Activated naive CD8-positive, alpha-beta T cell treated with anti-CD3 and anti-CD28 coated beads for 36 hours (primary cell): ENCODE results near the gene GTPBP2. TPM values are rescaled to one million over a fixed set of nuclear protein-coding genes. Genes with fewer than 3 reads are reported as not detected.
A peak's percentile ranks its signal among the peaks of the same experiment; 100 is the strongest.

Experiments
- DNase-seq: peaks from one replicate; pipeline ENCODE4 v3.0.0; 2021
- H3K27ac Mint-ChIP-seq: one replicate; pipeline ENCODE4 v1.8.0; 2022; ENCODE audit warnings: mild to moderate bottlenecking, moderate library complexity, mixed read lengths
- H3K27me3 Mint-ChIP-seq: one replicate; pipeline ENCODE4 v1.8.0; 2022; ENCODE audit warnings: mild to moderate bottlenecking, mixed read lengths
- H3K36me3 Mint-ChIP-seq: one replicate; pipeline ENCODE4 v1.8.0; 2021; ENCODE audit warnings: mild to moderate bottlenecking, mixed read lengths
- H3K4me1 Mint-ChIP-seq: one replicate; pipeline ENCODE4 v1.8.0; 2021; ENCODE audit warnings: mixed read lengths
- H3K4me3 Mint-ChIP-seq: one replicate; pipeline ENCODE4 v1.8.0; 2022; ENCODE audit warnings: mild to moderate bottlenecking, moderate library complexity, mixed read lengths
- H3K9me3 Mint-ChIP-seq: one replicate; pipeline ENCODE4 v1.8.0; 2022; ENCODE audit warnings: mixed read lengths
- total RNA-seq, 2 experiments: library from RNA; stranded (reverse); gene quantifications; one replicate each; pipeline ENCODE4 v1.2.3, GENCODE V29; 2021

Gene GTPBP2
- total RNA-seq, 2 experiments from 2014 or later, result 49.2 to 52.1 TPM

- Mint-ChIP-seq H3K4me1 (peaks cover 16% of the 10 kb centered on the region), H3K36me3 (peaks cover 35% of the 10 kb centered on the region), H3K4me3 (no peak overlapping the region), H3K27me3 (no peaks in the 10 kb centered on the region), H3K9me3 (no peaks in the 10 kb centered on the region), H3K27ac (peak overlapping the region; percentile 70)
- no peak for DNase-seq
These were observed 44.0 kb downstream of the GTPBP2 start for GRCh38 chr6:43584892-43585570.

- H3K27me3 Mint-ChIP-seq, result no peaks in the 10 kb centered on the region
- peaks cover 27% of the 10 kb centered on the region for H3K4me1 Mint-ChIP-seq
- no peaks in the 10 kb centered on the region for H3K9me3 Mint-ChIP-seq
- no peak for DNase-seq
- no peak overlapping the region for H3K4me3 Mint-ChIP-seq
- H3K27ac Mint-ChIP-seq, result no peak overlapping the region
- peaks cover 34% of the 10 kb centered on the region for H3K36me3 Mint-ChIP-seq
These were observed 46.2 kb downstream of the GTPBP2 start for GRCh38 chr6:43582911-43583310.

- Mint-ChIP-seq H3K4me3 (no peak overlapping the region), H3K9me3 (no peaks in the 10 kb centered on the region), H3K27ac (no peak overlapping the region)
These were observed 49.9 kb downstream of the GTPBP2 start for GRCh38 chr6:43579171-43579570.

GRCh38 chr6:43578748-43579147 lies 50.3 kb downstream of the GTPBP2 start:
- Mint-ChIP-seq H3K9me3 (no peaks in the 10 kb centered on the region), H3K27ac (no peak overlapping the region), H3K4me1 (peaks cover 24% of the 10 kb centered on the region), H3K36me3 (peaks cover 25% of the 10 kb centered on the region), H3K27me3 (no peaks in the 10 kb centered on the region), H3K4me3 (peak overlapping the region; percentile 2)
- DNase-seq, result no peak

More at GRCh38 chr6:43579171-43579570, 49.9 kb downstream of the GTPBP2 start:
- Mint-ChIP-seq H3K36me3 (peaks cover 25% of the 10 kb centered on the region), H3K4me1 (peaks cover 27% of the 10 kb centered on the region), H3K27me3 (no peaks in the 10 kb centered on the region)
- no peak for DNase-seq

GRCh38 chr6:43575772-43576551 lies 53.1 kb downstream of the GTPBP2 start, which contains the start of the genes POLH and XPO5:
Gene POLH (plus strand): TSS chr6:43576185. CDS start chr6:43582320, 6,135 bp downstream.
Gene XPO5 (minus strand): TSS chr6:43576038. CDS start chr6:43575864, 174 bp downstream.
- H3K9me3 Mint-ChIP-seq, result no peaks in the 10 kb centered on the region
- H3K36me3 Mint-ChIP-seq, result peaks cover 28% of the 10 kb centered on the region
- peaks cover 38% of the 10 kb centered on the region for H3K4me1 Mint-ChIP-seq
- peak within 1 kb of the TSS; percentile 95 for H3K4me3 Mint-ChIP-seq
- DNase-seq, result peak; percentile 96
- peak within 1 kb of the TSS; percentile 91 for H3K27ac Mint-ChIP-seq
- H3K27me3 Mint-ChIP-seq, result no peaks in the 10 kb centered on the region

- H3K27ac Mint-ChIP-seq, result peak overlapping the region; percentile 91
- peak overlapping the region; percentile 95 for H3K4me3 Mint-ChIP-seq
- no peaks in the 10 kb centered on the region for H3K9me3 Mint-ChIP-seq
- no peaks in the 10 kb centered on the region for H3K27me3 Mint-ChIP-seq
- no peak for DNase-seq
- peaks cover 31% of the 10 kb centered on the region for H3K36me3 Mint-ChIP-seq
- peaks cover 42% of the 10 kb centered on the region for H3K4me1 Mint-ChIP-seq
These were observed 53.8 kb downstream of the GTPBP2 start for GRCh38 chr6:43575105-43575771.

- Mint-ChIP-seq H3K27ac (peak overlapping the region; percentile 44), H3K4me1 (peaks cover 23% of the 10 kb centered on the region), H3K9me3 (no peaks in the 10 kb centered on the region), H3K27me3 (no peaks in the 10 kb centered on the region), H3K36me3 (peaks cover 27% of the 10 kb centered on the region), H3K4me3 (no peak overlapping the region)
- DNase-seq, result no peak
These were observed 57.0 kb downstream of the GTPBP2 start for GRCh38 chr6:43572015-43572414.

- Mint-ChIP-seq H3K36me3 (peaks cover 30% of the 10 kb centered on the region), H3K9me3 (no peaks in the 10 kb centered on the region), H3K4me1 (peaks cover 23% of the 10 kb centered on the region), H3K27ac (peak overlapping the region; percentile 84), H3K27me3 (no peaks in the 10 kb centered on the region), H3K4me3 (peak overlapping the region; percentile 9)
- DNase-seq, result no peak
These were observed 58.1 kb downstream of the GTPBP2 start for GRCh38 chr6:43570876-43571441.

Other genes starting within 250 kb of the GTPBP2 start
- gene ABCC10, start 201.7 kb downstream of the GTPBP2 start, total RNA-seq, result 10 to 100 TPM; 22.9 to 24.3 TPM
- gene DLK2, start 173.7 kb downstream of the GTPBP2 start, total RNA-seq, result under 1 TPM; 0.78 to 0.93 TPM
- 10 to 100 TPM; 36.5 to 37.2 TPM for gene TJAP1, start 151.7 kb downstream of the GTPBP2 start, total RNA-seq
- gene LRRC73, start 118.9 kb downstream of the GTPBP2 start, total RNA-seq, result under 1 TPM; 0.10 TPM
- 10 to 100 TPM; 38.1 to 38.2 TPM for gene YIPF3, start 112.3 kb downstream of the GTPBP2 start, total RNA-seq
- gene POLR1C, start 112.2 kb downstream of the GTPBP2 start, total RNA-seq, result 10 to 100 TPM; 87.6 to 99.1 TPM
- gene XPO5, start 53.2 kb downstream of the GTPBP2 start, total RNA-seq, result 100 to 1,000 TPM; 119 to 121 TPM
- 10 to 100 TPM; 23.4 to 30.1 TPM for gene POLH, start 53.1 kb downstream of the GTPBP2 start, total RNA-seq
- gene MAD2L1BP, start 6.6 kb upstream of the GTPBP2 start, total RNA-seq, result 10 to 100 TPM; 29.9 to 30.1 TPM
- not detected for gene RSPH9, start 15.8 kb upstream of the GTPBP2 start, total RNA-seq
- 10 to 100 TPM; 63.8 to 65.3 TPM for gene MRPS18A, start 58.5 kb upstream of the GTPBP2 start, total RNA-seq
- gene VEGFA, start 140.9 kb upstream of the GTPBP2 start, total RNA-seq, result 10 to 100 TPM; 51.9 to 54.7 TPM